Activated CD8-positive, alpha-beta memory T cell treated with anti-CD3 and anti-CD28 coated beads for 4 hours (primary cell): ENCODE results near the gene ITCH.
"Not testable (repeated sequence)": the region's sequence is repeated elsewhere in the genome, so short reads cannot be mapped to it uniquely, and the experiment has no call there.

Source experiments
- DNase-seq, 2 donors: peaks; one replicate each; pipeline ENCODE4 v3.0.0-alpha.2; 2020; ENCODE audit warnings: low read depth in 2 of 2

Gene ITCH

GRCh38 chr20:34414525-34414924, 51.5 kb downstream of the ITCH start:
- not testable (repeated sequence) for DNase-seq

GRCh38 chr20:34415079-34415478, 52.0 kb downstream of the ITCH start:
- DNase-seq: no peak

GRCh38 chr20:34420146-34420545, 57.1 kb downstream of the ITCH start:
- no peak for DNase-seq

GRCh38 chr20:34420975-34421374, 57.9 kb downstream of the ITCH start:
- no peak for DNase-seq

GRCh38 chr20:34421766-34422466, 58.8 kb downstream of the ITCH start:
- DNase-seq: no peak

GRCh38 chr20:34425032-34425690, 62.1 kb downstream of the ITCH start:
- DNase-seq: not testable (repeated sequence)

GRCh38 chr20:34426026-34426425, 63.0 kb downstream of the ITCH start:
- no peak for DNase-seq

GRCh38 chr20:34427331-34427730, 64.3 kb downstream of the ITCH start:
- DNase-seq: no peak

- DNase-seq: no peak
Measured at GRCh38 chr20:34427784-34428183, 64.7 kb downstream of the ITCH start.

GRCh38 chr20:34431168-34431567, 68.1 kb downstream of the ITCH start:
- no peak for DNase-seq

GRCh38 chr20:34432663-34433062, 69.6 kb downstream of the ITCH start:
- not testable (repeated sequence) for DNase-seq

- DNase-seq: no peak
Measured at GRCh38 chr20:34433391-34433790, 70.3 kb downstream of the ITCH start.

- no peak for DNase-seq
Measured at GRCh38 chr20:34435589-34435988, 72.5 kb downstream of the ITCH start.

- DNase-seq: no peak
Measured at GRCh38 chr20:34437330-34437986, 74.4 kb downstream of the ITCH start.

- no peak for DNase-seq
Measured at GRCh38 chr20:34439168-34439567, 76.1 kb downstream of the ITCH start.

- DNase-seq: not testable (repeated sequence)
Measured at GRCh38 chr20:34441423-34441822, 78.3 kb downstream of the ITCH start.

GRCh38 chr20:34443546-34443945, 80.5 kb downstream of the ITCH start:
- no peak for DNase-seq

GRCh38 chr20:34445177-34446065, 82.3 kb downstream of the ITCH start:
- DNase-seq: no peak

GRCh38 chr20:34448517-34448916, 85.4 kb downstream of the ITCH start:
- DNase-seq: no peak

GRCh38 chr20:34449674-34450592, 86.9 kb downstream of the ITCH start:
- DNase-seq: no peak
